ENCODE measurements around the gene GAGE12H. TPM values are rescaled to one million over a fixed set of nuclear protein-coding genes. Genes with fewer than 3 reads are reported as not detected.
"Not testable (repeated sequence)": the region's sequence is repeated elsewhere in the genome, so short reads cannot be mapped to it uniquely, and the experiment has no call there.

GAGE12H gene, protein sequence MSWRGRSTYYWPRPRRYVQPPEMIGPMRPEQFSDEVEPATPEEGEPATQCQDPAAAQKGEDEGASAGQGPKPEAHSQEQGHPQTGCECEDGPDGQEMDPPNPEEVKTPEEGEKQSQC
- not detected for total RNA-seq (2021; fragmentation: NEBNext Ultra II Directional; extraction: Animal tissue kit (Norgen Biotek cat#: 25700))
- long read RNA-seq = 0 reads

- H3K9me3 Mint-ChIP-seq; H3K4me1 Mint-ChIP-seq (ENCODE audit: low read depth); H3K27me3 Mint-ChIP-seq (ENCODE audit: insufficient read depth); H3K36me3 Mint-ChIP-seq (ENCODE audit: low read depth); H3K27ac Mint-ChIP-seq; DNase-seq; H3K4me3 Mint-ChIP-seq: not testable (repeated sequence)
Observed at GRCh38 chrX:49579649-49580048, at the start of gene GAGE12H. Gene GAGE12H, plus strand, starts transcription at chrX:49579949. Its CDS starts 1,155 bp downstream, at chrX:49581104.

- DNase-seq; H3K27ac Mint-ChIP-seq; H3K36me3 Mint-ChIP-seq (ENCODE audit: low read depth); H3K4me1 Mint-ChIP-seq (ENCODE audit: low read depth); H3K27me3 Mint-ChIP-seq (ENCODE audit: insufficient read depth); H3K9me3 Mint-ChIP-seq; H3K4me3 Mint-ChIP-seq: not testable (repeated sequence)
Observed at GRCh38 chrX:49531877-49532276, 47.9 kb upstream of the GAGE12H start, which contains the start of gene GAGE12C. Gene GAGE12C, plus strand, starts transcription at chrX:49532177. Its CDS starts 1,155 bp downstream, at chrX:49533332.

- not testable (repeated sequence) for H3K27ac Mint-ChIP-seq; H3K4me3 Mint-ChIP-seq; H3K9me3 Mint-ChIP-seq; H3K4me1 Mint-ChIP-seq (ENCODE audit: low read depth); H3K27me3 Mint-ChIP-seq (ENCODE audit: insufficient read depth); H3K36me3 Mint-ChIP-seq (ENCODE audit: low read depth); DNase-seq
Observed at GRCh38 chrX:49541433-49541832, 38.3 kb upstream of the GAGE12H start, which contains the start of gene GAGE12D. Gene GAGE12D, plus strand, starts transcription at chrX:49541733. Its CDS starts 1,155 bp downstream, at chrX:49542888.

DNA sequence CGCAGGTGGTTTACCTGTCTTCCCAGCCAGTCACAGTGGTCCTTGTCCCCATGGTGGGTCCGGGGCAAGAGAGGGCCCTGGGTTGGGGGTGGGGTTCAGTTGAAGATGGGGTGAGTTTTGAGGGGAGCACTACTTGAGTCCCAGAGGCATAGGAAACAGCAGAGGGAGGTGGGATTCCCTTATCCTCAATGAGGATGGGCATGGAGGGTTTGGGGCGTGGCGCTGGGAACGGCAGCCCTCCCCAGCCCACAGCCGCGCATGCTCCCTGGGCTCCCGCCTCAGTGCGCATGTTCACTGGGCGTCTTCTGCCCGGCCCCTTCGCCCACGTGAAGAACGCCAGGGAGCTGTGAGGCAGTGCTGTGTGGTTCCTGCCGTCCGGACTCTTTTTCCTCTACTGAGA is 28.8 kb upstream of the GAGE12H start, which contains the start of gene GAGE12E:
Gene GAGE12E, plus strand, starts transcription at position 301 of the 400 bp plus-strand sequence. CDS start 1,155 bp downstream, outside the sequence.
- not testable (repeated sequence) for H3K4me1 Mint-ChIP-seq (ENCODE audit: low read depth); H3K9me3 Mint-ChIP-seq; H3K4me3 Mint-ChIP-seq; H3K36me3 Mint-ChIP-seq (ENCODE audit: low read depth); DNase-seq; H3K27me3 Mint-ChIP-seq (ENCODE audit: insufficient read depth); H3K27ac Mint-ChIP-seq

DNA sequence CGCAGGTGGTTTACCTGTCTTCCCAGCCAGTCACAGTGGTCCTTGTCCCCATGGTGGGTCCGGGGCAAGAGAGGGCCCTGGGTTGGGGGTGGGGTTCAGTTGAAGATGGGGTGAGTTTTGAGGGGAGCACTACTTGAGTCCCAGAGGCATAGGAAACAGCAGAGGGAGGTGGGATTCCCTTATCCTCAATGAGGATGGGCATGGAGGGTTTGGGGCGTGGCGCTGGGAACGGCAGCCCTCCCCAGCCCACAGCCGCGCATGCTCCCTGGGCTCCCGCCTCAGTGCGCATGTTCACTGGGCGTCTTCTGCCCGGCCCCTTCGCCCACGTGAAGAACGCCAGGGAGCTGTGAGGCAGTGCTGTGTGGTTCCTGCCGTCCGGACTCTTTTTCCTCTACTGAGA is 19.2 kb upstream of the GAGE12H start, which contains the start of gene GAGE12F:
Gene GAGE12F, plus strand, starts transcription at position 301 of the 400 bp plus-strand sequence. CDS start 1,155 bp downstream, outside the sequence.
- H3K4me1 Mint-ChIP-seq (ENCODE audit: low read depth); H3K9me3 Mint-ChIP-seq; H3K36me3 Mint-ChIP-seq (ENCODE audit: low read depth); H3K27me3 Mint-ChIP-seq (ENCODE audit: insufficient read depth); H3K27ac Mint-ChIP-seq; H3K4me3 Mint-ChIP-seq; DNase-seq: not testable (repeated sequence)

GRCh38 chrX:49568728-49569127 is 11.0 kb upstream of the GAGE12H start:
- not testable (repeated sequence) for H3K36me3 Mint-ChIP-seq (ENCODE audit: low read depth); H3K27ac Mint-ChIP-seq; H3K4me1 Mint-ChIP-seq (ENCODE audit: low read depth); DNase-seq; H3K4me3 Mint-ChIP-seq; H3K27me3 Mint-ChIP-seq (ENCODE audit: insufficient read depth); H3K9me3 Mint-ChIP-seq

DNA sequence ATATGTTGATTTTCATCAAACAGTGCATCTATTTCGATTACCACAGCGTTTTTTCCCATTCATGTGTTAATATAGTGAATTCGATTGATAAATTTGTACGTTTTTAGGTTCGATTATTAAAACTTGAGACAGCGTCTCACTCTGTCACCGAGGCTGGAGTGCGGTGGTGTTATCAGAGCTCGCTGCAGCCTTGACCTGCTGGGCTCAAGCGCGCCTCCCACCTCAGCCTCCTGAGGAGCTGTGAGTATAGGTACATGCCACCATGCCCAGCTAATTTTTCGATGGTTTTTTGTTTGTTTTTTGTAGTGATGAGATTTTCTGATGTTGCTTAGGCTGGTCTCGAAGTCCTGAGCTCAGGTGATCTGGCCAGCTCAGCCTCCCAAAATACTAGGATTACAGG is 10.6 kb upstream of the GAGE12H start:
- not testable (repeated sequence) for H3K9me3 Mint-ChIP-seq; DNase-seq; H3K4me3 Mint-ChIP-seq; H3K27ac Mint-ChIP-seq; H3K36me3 Mint-ChIP-seq (ENCODE audit: low read depth); H3K27me3 Mint-ChIP-seq (ENCODE audit: insufficient read depth); H3K4me1 Mint-ChIP-seq (ENCODE audit: low read depth)

DNA sequence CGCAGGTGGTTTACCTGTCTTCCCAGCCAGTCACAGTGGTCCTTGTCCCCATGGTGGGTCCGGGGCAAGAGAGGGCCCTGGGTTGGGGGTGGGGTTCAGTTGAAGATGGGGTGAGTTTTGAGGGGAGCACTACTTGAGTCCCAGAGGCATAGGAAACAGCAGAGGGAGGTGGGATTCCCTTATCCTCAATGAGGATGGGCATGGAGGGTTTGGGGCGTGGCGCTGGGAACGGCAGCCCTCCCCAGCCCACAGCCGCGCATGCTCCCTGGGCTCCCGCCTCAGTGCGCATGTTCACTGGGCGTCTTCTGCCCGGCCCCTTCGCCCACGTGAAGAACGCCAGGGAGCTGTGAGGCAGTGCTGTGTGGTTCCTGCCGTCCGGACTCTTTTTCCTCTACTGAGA is 9.6 kb upstream of the GAGE12H start, which contains the start of gene GAGE12G:
Gene GAGE12G, plus strand, starts transcription at position 301 of the 400 bp plus-strand sequence. CDS start 1,155 bp downstream, outside the sequence.
- H3K4me3 Mint-ChIP-seq; H3K9me3 Mint-ChIP-seq; H3K4me1 Mint-ChIP-seq (ENCODE audit: low read depth); DNase-seq; H3K27ac Mint-ChIP-seq; H3K36me3 Mint-ChIP-seq (ENCODE audit: low read depth); H3K27me3 Mint-ChIP-seq (ENCODE audit: insufficient read depth): not testable (repeated sequence)

- H3K27ac Mint-ChIP-seq; DNase-seq; H3K36me3 Mint-ChIP-seq (ENCODE audit: low read depth); H3K4me1 Mint-ChIP-seq (ENCODE audit: low read depth); H3K9me3 Mint-ChIP-seq; H3K4me3 Mint-ChIP-seq; H3K27me3 Mint-ChIP-seq (ENCODE audit: insufficient read depth): not testable (repeated sequence)
Observed at GRCh38 chrX:49589196-49589595, 9.4 kb downstream of the GAGE12H start, which contains the start of gene GAGE2A. Gene GAGE2A, plus strand, starts transcription at chrX:49589496. Its CDS starts 1,155 bp downstream, at chrX:49590651.

DNA sequence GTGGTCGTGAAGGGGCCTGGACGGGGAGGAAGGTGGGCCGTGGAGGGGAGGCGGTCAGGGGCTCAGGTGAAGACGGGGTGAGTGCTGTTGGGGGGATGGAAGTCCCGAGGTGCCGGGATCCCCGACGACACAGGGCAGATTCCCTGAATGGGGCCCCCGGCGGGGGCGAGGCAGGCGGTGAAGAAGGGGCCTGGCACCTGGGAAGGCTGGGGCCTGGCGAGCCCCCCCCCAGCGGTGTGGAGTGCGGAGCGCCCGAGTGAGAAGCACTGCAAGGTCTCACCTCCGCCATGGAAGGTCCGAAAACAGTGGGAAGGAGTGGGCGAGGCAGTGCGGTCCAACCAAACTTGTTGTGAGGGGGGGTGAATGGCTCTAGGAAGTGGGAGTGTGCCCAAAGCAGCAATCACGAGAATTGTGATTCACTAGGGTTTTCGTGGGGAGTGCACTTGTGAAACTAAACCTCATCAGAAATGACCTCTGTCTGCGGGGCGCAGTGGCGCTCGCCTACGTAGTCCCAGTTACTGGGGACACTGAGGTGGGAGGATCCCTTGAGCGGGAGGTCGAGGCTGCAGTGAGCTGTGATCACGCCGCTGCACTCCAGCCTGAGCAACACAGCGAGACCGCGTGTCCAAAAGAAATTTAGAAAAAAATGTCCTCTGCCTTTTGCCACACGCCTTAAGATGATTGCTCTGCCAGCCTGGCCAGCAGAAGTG is 10.2 kb downstream of the GAGE12H start:
- not testable (repeated sequence) for H3K9me3 Mint-ChIP-seq; H3K36me3 Mint-ChIP-seq (ENCODE audit: low read depth); H3K27me3 Mint-ChIP-seq (ENCODE audit: insufficient read depth)

GRCh38 chrX:49590488-49590887 is 10.7 kb downstream of the GAGE12H start:
- not testable (repeated sequence) for H3K27me3 Mint-ChIP-seq (ENCODE audit: insufficient read depth); H3K36me3 Mint-ChIP-seq (ENCODE audit: low read depth); H3K9me3 Mint-ChIP-seq; H3K4me3 Mint-ChIP-seq; DNase-seq; H3K4me1 Mint-ChIP-seq (ENCODE audit: low read depth); H3K27ac Mint-ChIP-seq

More for the DNA sequence above, 10.2 kb downstream of the GAGE12H start:
- not testable (repeated sequence) for H3K4me3 Mint-ChIP-seq; DNase-seq; H3K27ac Mint-ChIP-seq; H3K4me1 Mint-ChIP-seq (ENCODE audit: low read depth)

- not testable (repeated sequence) for H3K36me3 Mint-ChIP-seq (ENCODE audit: low read depth); H3K4me3 Mint-ChIP-seq; H3K27ac Mint-ChIP-seq; H3K4me1 Mint-ChIP-seq (ENCODE audit: low read depth); DNase-seq; H3K9me3 Mint-ChIP-seq; H3K27me3 Mint-ChIP-seq (ENCODE audit: insufficient read depth)
Observed at GRCh38 chrX:49598720-49599119, 19.0 kb downstream of the GAGE12H start, which contains the start of gene GAGE1. Gene GAGE1, plus strand, starts transcription at chrX:49599020. Its CDS starts 1,155 bp downstream, at chrX:49600175.
